H9 (cell line): ENCODE data around the gene PXN. TPM values are rescaled to one million over a fixed set of nuclear protein-coding genes. Genes with fewer than 3 reads are reported as not detected.

Experiments
- DNase-seq: peaks from one replicate; pipeline ENCODE4 v3.0.0-alpha.2; 2017
- H2AFZ ChIP-seq: one replicate; pipeline ENCODE4 v1.6.1; 2013; ENCODE audit warnings: mild to moderate bottlenecking, low read length, control low read depth, moderate library complexity
- H2AK5ac ChIP-seq: 2 replicates; pipeline ENCODE4 v1.6.1; 2013; ENCODE audit warnings: low read length, control low read depth, mixed read lengths; ENCODE audit not compliant: insufficient read length
- H2BK120ac ChIP-seq: one replicate; pipeline ENCODE4 v1.6.1; 2013; ENCODE audit warnings: low read depth, mild to moderate bottlenecking, low read length, control low read depth, inconsistent platforms; ENCODE audit not compliant: poor library complexity, severe bottlenecking
- H2BK12ac ChIP-seq: 2 replicates; pipeline ENCODE4 v1.6.1; 2013; ENCODE audit warnings: low read length, control low read depth, mixed read lengths, low read depth; ENCODE audit not compliant: insufficient read length
- H2BK15ac ChIP-seq: 2 replicates; pipeline ENCODE4 v1.6.1; 2013; ENCODE audit warnings: low read depth, low read length, control low read depth
- H2BK20ac ChIP-seq: one replicate; pipeline ENCODE4 v1.6.1; 2013; ENCODE audit warnings: low read depth, mild to moderate bottlenecking, low read length, control low read depth, inconsistent platforms; ENCODE audit not compliant: poor library complexity, severe bottlenecking
- H2BK5ac ChIP-seq: 2 replicates; pipeline ENCODE4 v1.6.1; 2013; ENCODE audit warnings: low read length, control low read depth, mixed read lengths; ENCODE audit not compliant: insufficient read length
- H3K14ac ChIP-seq: 2 replicates; pipeline ENCODE4 v1.6.1; 2013; ENCODE audit warnings: low read length, control low read depth; ENCODE audit not compliant: insufficient read depth
- H3K18ac ChIP-seq: 2 replicates; pipeline ENCODE4 v1.6.1; 2013; ENCODE audit warnings: low read depth, mild to moderate bottlenecking, mixed read lengths, low read length, control low read depth; ENCODE audit not compliant: insufficient read length
- H3K23ac ChIP-seq: 2 replicates; pipeline ENCODE4 v1.6.1; 2013; ENCODE audit warnings: low read length, control low read depth, mixed read lengths, low read depth; ENCODE audit not compliant: insufficient read length
- H3K23me2 ChIP-seq: 2 replicates; pipeline ENCODE4 v1.6.1; 2013; ENCODE audit warnings: low read depth, mild to moderate bottlenecking, mixed read lengths, low read length, control low read depth; ENCODE audit not compliant: insufficient read length, poor library complexity, severe bottlenecking
- H3K27ac ChIP-seq: 2 replicates; pipeline ENCODE4 v1.5.1; 2013; ENCODE audit warnings: low read length, control low read depth, mixed read lengths, low read depth; ENCODE audit not compliant: insufficient read length
- H3K27me3 ChIP-seq: 2 replicates; pipeline ENCODE4 v1.6.1; 2013; ENCODE audit warnings: low read length, control low read depth, inconsistent platforms; ENCODE audit not compliant: insufficient read depth
- H3K4ac ChIP-seq: 2 replicates; pipeline ENCODE4 v1.6.1; 2013; ENCODE audit warnings: low read depth, mild to moderate bottlenecking, control low read depth, inconsistent platforms, low read length, moderate library complexity
- H3K4me1 ChIP-seq: 2 replicates; pipeline ENCODE4 v1.6.1; 2013; ENCODE audit warnings: low read length, control low read depth, inconsistent platforms; ENCODE audit not compliant: insufficient read depth
- H3K4me2 ChIP-seq: 2 replicates; pipeline ENCODE4 v1.6.1; 2013; ENCODE audit warnings: low read length, control low read depth, mixed read lengths; ENCODE audit not compliant: insufficient read length, insufficient read depth
- H3K56ac ChIP-seq: 2 replicates; pipeline ENCODE4 v1.6.1; 2013; ENCODE audit warnings: low read depth, mild to moderate bottlenecking, mixed read lengths, low read length, control low read depth; ENCODE audit not compliant: insufficient read length
- H3K79me1 ChIP-seq: 2 replicates; pipeline ENCODE4 v1.6.1; 2013; ENCODE audit warnings: low read depth, mild to moderate bottlenecking, moderate library complexity, low read length, control low read depth, inconsistent platforms; ENCODE audit not compliant: insufficient read depth, poor library complexity, severe bottlenecking
- H3K79me2 ChIP-seq: 2 replicates; pipeline ENCODE4 v1.6.1; 2013; ENCODE audit warnings: low read length, control low read depth, inconsistent platforms; ENCODE audit not compliant: insufficient read depth
- H3K9ac ChIP-seq: 2 replicates; pipeline ENCODE4 v1.6.1; 2013; ENCODE audit warnings: low read length, control low read depth, mixed read lengths; ENCODE audit not compliant: insufficient read length; ENCODE audit errors: extremely low read depth
- H3K9me3 ChIP-seq: one replicate; pipeline ENCODE4 v1.6.1; 2013; ENCODE audit warnings: low read depth, low read length, inconsistent platforms; ENCODE audit not compliant: control insufficient read depth
- H3T11ph ChIP-seq: one replicate; pipeline ENCODE4 v1.6.1; 2013; ENCODE audit warnings: mild to moderate bottlenecking, low read length, control low read depth, inconsistent platforms
- H4K20me1 ChIP-seq: one replicate; pipeline ENCODE4 v1.6.1; 2013; ENCODE audit not compliant: control insufficient read depth, insufficient read length, insufficient read depth
- H4K5ac ChIP-seq: 2 replicates; pipeline ENCODE4 v1.6.1; 2013; ENCODE audit warnings: low read depth, mild to moderate bottlenecking, mixed read lengths, low read length, control low read depth; ENCODE audit not compliant: insufficient read length
- H4K8ac ChIP-seq: replicated peaks from 2 replicates; pipeline ENCODE4 v1.6.1; 2013; ENCODE audit warnings: low read length, control low read depth, mixed read lengths, low read depth; ENCODE audit not compliant: insufficient read length
- H4K91ac ChIP-seq: 2 replicates; pipeline ENCODE4 v1.6.1; 2013; ENCODE audit warnings: low read depth, mild to moderate bottlenecking, moderate library complexity, mixed read lengths, low read length, control low read depth; ENCODE audit not compliant: insufficient read length
- H3K27ac Mint-ChIP-seq, 3 experiments: 2 replicates in 2 of 3; 3 replicates in 1 of 3; pipeline ENCODE4 v1.8.0; 2020 to 2021; ENCODE audit warnings: mixed read lengths in 3 of 3, mild to moderate bottlenecking in 1 of 3, moderate library complexity in 1 of 3
- H3K27me3 Mint-ChIP-seq: 2 replicates; pipeline ENCODE4 v1.8.0; 2021; ENCODE audit warnings: low read depth, mild to moderate bottlenecking, moderate library complexity, mixed read lengths
- H3K36me3 Mint-ChIP-seq, 3 experiments: 2 replicates in 2 of 3; 3 replicates in 1 of 3; pipeline ENCODE4 v1.8.0; 2020 to 2021; ENCODE audit warnings: low read depth in 3 of 3, mixed read lengths in 3 of 3; ENCODE audit not compliant: insufficient read depth in 1 of 3
- H3K4me1 Mint-ChIP-seq, 2 experiments: 2 replicates each; pipeline ENCODE4 v1.8.0; 2020; ENCODE audit warnings: mixed read lengths in 2 of 2
- H3K4me3 Mint-ChIP-seq, 2 experiments: 2 replicates in 1 of 2; 3 replicates in 1 of 2; pipeline ENCODE4 v1.8.0; 2020 to 2021; ENCODE audit warnings: mild to moderate bottlenecking in 2 of 2, mixed read lengths in 2 of 2, moderate library complexity in 1 of 2
- H3K9me3 Mint-ChIP-seq, 2 experiments: 2 replicates in 1 of 2; 3 replicates in 1 of 2; pipeline ENCODE4 v1.8.0; 2020; ENCODE audit warnings: mild to moderate bottlenecking in 2 of 2, mixed read lengths in 2 of 2, moderate library complexity in 1 of 2
- WGBS: extraction: QIAGEN DNeasy Blood & Tissue Kit; methylation state at CpG from one replicate; pipeline ENCODE4 v1.1.7; 2013; ENCODE audit warnings: missing lambda C conversion rate, low lambda C conversion rate, mixed read lengths; ENCODE audit not compliant: insufficient read length; ENCODE audit errors: extremely low coverage; 5-methylcytosine and 5-hydroxymethylcytosine counted together
- total RNA-seq: library from RNA; stranded (reverse); gene quantifications from 2 replicates; pipeline ENCODE4 v1.2.1, GENCODE V29; 2021
- TF ChIP-seq, protein P1 (sequence below): fragments of 200-600 bp; sonication (generic); conservative IDR thresholded peaks from 3 replicates; pipeline ENCODE4 v1.8.0; 2021; ENCODE audit warnings: antibody characterized with exemption, mild to moderate bottlenecking

PXN gene
- total RNA-seq, 1 experiment from 2014 or later = 92.8 TPM

GRCh38 chr12:120215357-120215735 is 50.2 kb downstream of the PXN start:
- Histone ChIP-seq H3K79me2 (no peaks in the 10 kb centered on the region), H2AFZ (no peak overlapping the region), H3K27me3 (no peaks in the 10 kb centered on the region), H3K18ac (no peak overlapping the region), H3K14ac (no peak overlapping the region), H3K4me2 (no peak overlapping the region), H4K8ac (no peak overlapping the region), H3K4ac (no peak overlapping the region), H3K27ac (no peak overlapping the region), H3K4me1 (no peaks in the 10 kb centered on the region), H3K56ac (no peak overlapping the region), H4K20me1 (no peaks in the 10 kb centered on the region), H2BK120ac (no peak overlapping the region), H3K9ac (no peak overlapping the region), H2AK5ac (no peak overlapping the region), H3K23me2 (no peaks in the 10 kb centered on the region), H2BK5ac (no peak overlapping the region), H3K23ac (no peak overlapping the region), H2BK20ac (no peak overlapping the region), H2BK15ac (no peak overlapping the region), H4K5ac (no peak overlapping the region), H2BK12ac (no peak overlapping the region), H3K9me3 (no peaks in the 10 kb centered on the region), H4K91ac (no peak overlapping the region), H3T11ph (no peak overlapping the region), H3K79me1 (no peaks in the 10 kb centered on the region)
- no peak for DNase-seq
- Mint-ChIP-seq H3K4me3 (no peak overlapping the region), H3K27me3 (no peaks in the 10 kb centered on the region), H3K27ac (peak overlapping the region; percentile 87 to 91 (median 89); a peak in 4 of 7 replicates), H3K9me3 (no peaks in the 10 kb centered on the region), H3K4me1 (peaks cover 0 to 7% of the 10 kb centered on the region in 2 experiments; a peak in 2 of 4 replicates), H3K36me3 (peaks cover 25 to 72% (median 60%) of the 10 kb centered on the region in 3 experiments)
- no CpG with 5 or more reads among the region's 15 CpGs for WGBS
- TF ChIP-seq, protein P1, sequence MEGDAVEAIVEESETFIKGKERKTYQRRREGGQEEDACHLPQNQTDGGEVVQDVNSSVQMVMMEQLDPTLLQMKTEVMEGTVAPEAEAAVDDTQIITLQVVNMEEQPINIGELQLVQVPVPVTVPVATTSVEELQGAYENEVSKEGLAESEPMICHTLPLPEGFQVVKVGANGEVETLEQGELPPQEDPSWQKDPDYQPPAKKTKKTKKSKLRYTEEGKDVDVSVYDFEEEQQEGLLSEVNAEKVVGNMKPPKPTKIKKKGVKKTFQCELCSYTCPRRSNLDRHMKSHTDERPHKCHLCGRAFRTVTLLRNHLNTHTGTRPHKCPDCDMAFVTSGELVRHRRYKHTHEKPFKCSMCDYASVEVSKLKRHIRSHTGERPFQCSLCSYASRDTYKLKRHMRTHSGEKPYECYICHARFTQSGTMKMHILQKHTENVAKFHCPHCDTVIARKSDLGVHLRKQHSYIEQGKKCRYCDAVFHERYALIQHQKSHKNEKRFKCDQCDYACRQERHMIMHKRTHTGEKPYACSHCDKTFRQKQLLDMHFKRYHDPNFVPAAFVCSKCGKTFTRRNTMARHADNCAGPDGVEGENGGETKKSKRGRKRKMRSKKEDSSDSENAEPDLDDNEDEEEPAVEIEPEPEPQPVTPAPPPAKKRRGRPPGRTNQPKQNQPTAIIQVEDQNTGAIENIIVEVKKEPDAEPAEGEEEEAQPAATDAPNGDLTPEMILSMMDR = no peak
